ENCODE measurements around the gene MITF.

MITF gene, protein sequence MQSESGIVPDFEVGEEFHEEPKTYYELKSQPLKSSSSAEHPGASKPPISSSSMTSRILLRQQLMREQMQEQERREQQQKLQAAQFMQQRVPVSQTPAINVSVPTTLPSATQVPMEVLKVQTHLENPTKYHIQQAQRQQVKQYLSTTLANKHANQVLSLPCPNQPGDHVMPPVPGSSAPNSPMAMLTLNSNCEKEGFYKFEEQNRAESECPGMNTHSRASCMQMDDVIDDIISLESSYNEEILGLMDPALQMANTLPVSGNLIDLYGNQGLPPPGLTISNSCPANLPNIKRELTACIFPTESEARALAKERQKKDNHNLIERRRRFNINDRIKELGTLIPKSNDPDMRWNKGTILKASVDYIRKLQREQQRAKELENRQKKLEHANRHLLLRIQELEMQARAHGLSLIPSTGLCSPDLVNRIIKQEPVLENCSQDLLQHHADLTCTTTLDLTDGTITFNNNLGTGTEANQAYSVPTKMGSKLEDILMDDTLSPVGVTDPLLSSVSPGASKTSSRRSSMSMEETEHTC

DNA sequence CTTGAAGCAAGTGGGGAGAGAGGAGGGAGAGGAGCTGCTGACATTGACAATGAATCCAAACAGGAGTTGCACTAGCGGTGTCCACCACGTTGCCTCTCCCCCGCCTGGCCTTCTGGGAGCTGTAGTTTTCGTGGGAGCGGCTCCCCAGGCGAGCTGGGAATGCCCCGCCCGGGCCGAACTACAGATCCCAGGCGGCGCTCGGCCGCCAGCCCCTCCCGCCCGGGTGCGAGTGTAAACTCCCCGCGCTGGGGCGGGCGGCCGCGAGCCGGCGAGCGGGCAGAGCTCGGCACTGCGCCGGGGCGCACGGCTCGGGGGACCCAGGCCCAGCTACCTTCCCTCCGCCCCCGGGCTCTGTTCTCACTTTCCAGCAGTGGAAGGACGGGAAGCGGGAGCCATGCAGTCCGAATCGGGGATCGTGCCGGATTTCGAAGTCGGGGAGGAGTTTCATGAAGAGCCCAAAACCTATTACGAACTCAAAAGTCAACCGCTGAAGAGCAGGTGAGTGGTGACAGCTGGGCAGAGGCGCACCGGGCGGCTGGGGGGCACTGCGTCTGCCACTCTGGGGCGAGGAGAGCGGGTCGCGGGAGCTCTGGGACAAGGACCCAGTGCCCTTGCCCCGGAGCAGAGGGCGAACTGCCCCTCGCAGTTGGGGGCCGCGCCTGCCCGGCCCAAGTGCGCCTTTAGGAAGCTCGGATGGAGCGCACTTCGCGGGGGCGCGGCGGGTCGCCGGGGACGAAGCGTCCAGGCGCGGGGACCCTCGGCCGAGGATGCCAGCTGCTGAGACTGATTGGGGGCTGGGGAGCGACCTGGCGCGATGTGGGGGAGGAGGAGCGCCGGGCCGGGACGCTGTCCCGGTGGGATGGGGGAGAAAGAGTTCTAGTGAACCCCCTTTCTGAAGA is at the start of gene MITF:
Gene MITF, plus strand, starts transcription at position 261 of the 899 bp plus-strand sequence. Its CDS starts 134 bp downstream, at position 395.
- no peak within 1 kb of the TSS for H3K27ac Mint-ChIP-seq
- peak; percentile 49 for DNase-seq (ENCODE audit: low spot score)
- H3K9me3 Mint-ChIP-seq: no peaks in the 10 kb centered on the region
- H3K4me1 Mint-ChIP-seq (ENCODE audit: low read depth): peaks cover 5% of the 10 kb centered on the region
- H3K27me3 Mint-ChIP-seq (ENCODE audit: low read depth): peaks cover 56% of the 10 kb centered on the region
- H3K36me3 Mint-ChIP-seq (ENCODE audit: low read depth): no peaks in the 10 kb centered on the region
- H3K4me3 Mint-ChIP-seq: peak within 1 kb of the TSS; percentile 74

DNA sequence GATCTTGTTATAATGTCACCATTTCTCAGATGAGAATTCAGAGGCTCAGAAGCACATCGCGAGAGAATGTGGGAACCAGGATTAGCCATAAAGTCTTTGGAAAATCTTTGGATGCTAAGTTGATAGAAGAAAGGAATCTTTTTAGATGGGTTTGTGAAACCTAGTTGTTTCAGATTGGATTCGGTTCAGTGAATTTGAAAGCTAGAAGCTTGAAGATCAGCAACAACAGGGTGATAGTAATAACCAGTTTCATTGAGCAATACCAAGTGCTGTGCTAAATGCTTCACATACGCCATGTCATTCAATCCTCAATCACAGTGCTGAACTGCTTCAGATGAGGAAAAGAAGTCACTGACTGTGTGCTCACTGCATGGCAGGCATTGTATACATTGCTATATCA is 47.4 kb upstream of the MITF start:
- DNase-seq (ENCODE audit: low spot score): no peak
- Mint-ChIP-seq H3K4me1 (ENCODE audit: low read depth) (no peaks in the 10 kb centered on the region), H3K36me3 (ENCODE audit: low read depth) (no peaks in the 10 kb centered on the region), H3K4me3 (no peak overlapping the region), H3K27ac (no peak overlapping the region), H3K27me3 (ENCODE audit: low read depth) (no peaks in the 10 kb centered on the region), H3K9me3 (no peaks in the 10 kb centered on the region)

DNA sequence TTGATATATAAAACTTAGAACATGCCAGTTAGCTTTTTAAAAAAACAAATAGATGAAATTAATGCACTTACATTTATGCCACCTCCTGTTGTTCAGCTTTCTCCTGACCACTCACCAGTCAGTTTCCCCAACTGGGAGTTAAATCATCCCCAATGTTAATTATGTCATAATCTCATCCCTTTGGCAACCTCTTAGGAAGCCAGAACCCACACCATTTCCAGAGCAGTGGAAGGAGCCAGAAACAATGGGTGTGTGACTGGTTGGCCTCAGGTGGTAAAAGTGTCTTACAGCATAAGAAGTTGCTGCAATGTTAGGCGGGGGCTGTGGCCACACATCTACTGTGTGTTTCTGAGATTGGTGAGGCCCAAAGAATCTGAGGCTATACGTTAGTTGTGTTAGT is 46.5 kb upstream of the MITF start:
- DNase-seq (ENCODE audit: low spot score): no peak
- Mint-ChIP-seq H3K4me3 (no peak overlapping the region), H3K27ac (no peak overlapping the region), H3K27me3 (ENCODE audit: low read depth) (no peaks in the 10 kb centered on the region), H3K4me1 (ENCODE audit: low read depth) (no peaks in the 10 kb centered on the region), H3K9me3 (no peaks in the 10 kb centered on the region), H3K36me3 (ENCODE audit: low read depth) (no peaks in the 10 kb centered on the region)

DNA sequence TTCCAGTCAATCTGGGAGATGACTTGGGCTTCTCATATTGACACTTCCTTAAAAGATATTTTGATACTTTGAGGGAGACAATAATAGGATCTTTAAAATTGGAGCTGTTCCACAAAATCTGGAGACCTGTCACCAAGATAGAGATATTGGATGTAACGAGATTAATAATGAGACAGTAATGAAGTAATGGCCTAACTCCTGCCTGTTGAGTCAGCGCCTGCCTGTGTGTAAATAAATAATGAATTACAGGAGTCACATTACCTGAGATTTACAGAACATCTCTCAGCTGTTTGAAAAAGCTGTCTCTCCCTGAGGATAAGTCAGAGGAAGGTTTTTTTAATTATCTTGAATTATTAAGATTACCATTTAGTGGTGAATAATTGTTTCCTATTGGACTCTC is 43.8 kb upstream of the MITF start:
- no peaks in the 10 kb centered on the region for H3K9me3 Mint-ChIP-seq
- H3K36me3 Mint-ChIP-seq (ENCODE audit: low read depth): no peaks in the 10 kb centered on the region
- no peak for DNase-seq (ENCODE audit: low spot score)
- no peaks in the 10 kb centered on the region for H3K27me3 Mint-ChIP-seq (ENCODE audit: low read depth)
- no peaks in the 10 kb centered on the region for H3K4me1 Mint-ChIP-seq (ENCODE audit: low read depth)
- no peak overlapping the region for H3K4me3 Mint-ChIP-seq
- H3K27ac Mint-ChIP-seq: no peak overlapping the region

DNA sequence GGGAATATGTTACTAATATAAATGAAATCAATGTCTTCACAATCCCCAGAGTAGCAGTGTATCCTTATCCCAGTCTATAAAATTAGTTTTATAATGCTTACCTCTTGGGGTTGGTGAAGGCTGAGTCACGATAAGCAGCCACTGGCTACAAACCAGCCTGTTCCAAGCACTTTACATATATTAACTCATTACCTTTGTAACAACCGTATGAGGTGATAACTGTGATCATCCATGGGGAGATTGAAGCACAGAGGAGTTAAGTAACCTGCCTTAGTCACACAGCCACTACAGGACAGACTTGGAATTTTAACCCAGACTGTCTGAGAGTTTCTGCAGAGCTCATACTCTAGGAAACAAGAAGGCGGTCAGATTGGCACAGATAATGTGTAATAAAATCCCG is 43.3 kb upstream of the MITF start:
- H3K36me3 Mint-ChIP-seq (ENCODE audit: low read depth): no peaks in the 10 kb centered on the region
- H3K4me3 Mint-ChIP-seq: no peak overlapping the region
- no peak overlapping the region for H3K27ac Mint-ChIP-seq
- no peaks in the 10 kb centered on the region for H3K4me1 Mint-ChIP-seq (ENCODE audit: low read depth)
- no peak for DNase-seq (ENCODE audit: low spot score)
- H3K27me3 Mint-ChIP-seq (ENCODE audit: low read depth): no peaks in the 10 kb centered on the region
- no peaks in the 10 kb centered on the region for H3K9me3 Mint-ChIP-seq

DNA sequence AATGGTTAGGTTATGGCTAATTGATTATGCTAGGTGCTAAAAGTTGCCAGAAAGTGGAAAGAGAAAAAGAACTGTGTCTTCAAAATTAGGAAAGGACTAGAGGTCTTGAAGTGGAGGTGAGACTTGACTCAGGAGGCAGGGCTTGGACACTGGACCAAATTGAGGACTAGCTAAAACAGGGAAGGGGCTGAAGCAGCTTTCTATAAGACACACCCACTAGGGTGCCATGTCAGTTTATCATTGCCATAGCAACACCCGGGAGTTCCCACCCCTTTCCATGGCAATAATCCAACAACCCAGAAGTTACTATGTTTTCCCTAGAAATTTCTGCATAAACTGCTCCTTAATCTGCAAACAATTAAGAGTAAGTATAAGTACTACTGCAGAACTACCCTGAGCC is 42.9 kb upstream of the MITF start:
- Mint-ChIP-seq H3K27ac (no peak overlapping the region), H3K4me1 (ENCODE audit: low read depth) (no peaks in the 10 kb centered on the region), H3K36me3 (ENCODE audit: low read depth) (no peaks in the 10 kb centered on the region), H3K27me3 (ENCODE audit: low read depth) (no peaks in the 10 kb centered on the region), H3K4me3 (no peak overlapping the region), H3K9me3 (no peaks in the 10 kb centered on the region)
- no peak for DNase-seq (ENCODE audit: low spot score)

DNA sequence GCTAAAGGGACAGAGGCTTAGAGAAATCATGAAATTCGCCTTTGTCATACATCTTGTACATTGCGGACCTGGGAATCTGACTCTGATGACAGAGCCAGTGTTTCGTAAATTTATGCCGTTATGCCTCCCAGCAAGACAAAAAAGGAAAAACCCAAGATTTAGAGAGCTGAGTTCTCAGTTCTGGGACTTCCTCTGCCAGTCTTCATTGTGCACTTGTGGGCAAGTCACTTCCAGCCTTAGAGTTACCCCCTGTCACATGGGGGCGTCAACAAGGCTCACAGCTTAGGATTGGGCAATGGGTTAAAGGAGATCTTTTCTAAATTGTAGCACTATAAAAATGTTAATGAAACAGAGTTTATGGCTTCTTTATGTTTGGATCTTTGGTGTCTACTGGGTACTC is 41.9 kb upstream of the MITF start:
- Mint-ChIP-seq H3K27ac (no peak overlapping the region), H3K36me3 (ENCODE audit: low read depth) (no peaks in the 10 kb centered on the region), H3K4me3 (no peak overlapping the region), H3K9me3 (no peaks in the 10 kb centered on the region), H3K27me3 (ENCODE audit: low read depth) (no peaks in the 10 kb centered on the region), H3K4me1 (ENCODE audit: low read depth) (no peaks in the 10 kb centered on the region)
- DNase-seq (ENCODE audit: low spot score): no peak

DNA sequence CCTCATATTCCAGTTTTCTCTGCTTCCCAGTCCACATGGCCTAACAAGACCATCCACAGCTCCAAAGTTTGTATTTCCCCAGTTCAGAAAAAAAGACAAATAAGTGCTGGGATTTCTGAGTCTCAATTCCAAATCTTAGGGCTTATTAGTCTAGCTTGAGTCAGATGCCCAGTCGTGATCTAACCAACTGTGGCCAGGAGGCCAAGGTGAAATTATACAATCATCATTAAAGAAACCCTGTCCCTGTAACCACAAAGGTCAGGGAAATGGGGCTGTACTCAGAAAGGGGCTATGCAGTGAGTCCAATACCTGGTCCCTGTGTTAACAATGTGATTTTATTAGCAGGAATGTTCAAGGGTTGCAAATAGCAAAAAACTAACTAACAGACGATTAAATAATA is 40.5 kb upstream of the MITF start:
- DNase-seq (ENCODE audit: low spot score): no peak
- no peaks in the 10 kb centered on the region for H3K4me1 Mint-ChIP-seq (ENCODE audit: low read depth)

DNA sequence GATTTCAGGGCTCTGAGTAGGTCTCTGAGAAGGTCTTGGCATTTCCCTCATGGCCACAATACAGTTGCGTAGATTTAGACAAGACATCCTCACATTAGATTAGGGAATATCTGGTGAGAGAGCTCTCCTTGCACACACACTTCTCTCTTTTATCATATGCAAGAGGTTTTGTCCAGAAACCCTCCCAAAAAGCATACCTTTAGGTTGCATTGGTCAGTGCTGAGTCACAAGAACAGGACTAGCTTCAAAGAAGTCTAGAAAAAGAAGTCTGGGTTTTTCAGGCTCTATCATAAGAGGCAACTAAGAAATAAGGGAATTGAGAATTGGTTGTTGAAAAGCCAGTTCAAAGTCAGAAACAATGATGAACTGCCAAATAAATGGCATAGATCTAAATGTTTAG is 40.1 kb upstream of the MITF start:
- Mint-ChIP-seq H3K36me3 (ENCODE audit: low read depth) (no peaks in the 10 kb centered on the region), H3K4me1 (ENCODE audit: low read depth) (no peaks in the 10 kb centered on the region)

More for the DNA sequence above, 40.5 kb upstream of the MITF start:
- no peak overlapping the region for H3K27ac Mint-ChIP-seq
- H3K9me3 Mint-ChIP-seq: no peaks in the 10 kb centered on the region
- H3K27me3 Mint-ChIP-seq (ENCODE audit: low read depth): no peaks in the 10 kb centered on the region
- H3K36me3 Mint-ChIP-seq (ENCODE audit: low read depth): no peaks in the 10 kb centered on the region
- H3K4me3 Mint-ChIP-seq: no peak overlapping the region

DNA sequence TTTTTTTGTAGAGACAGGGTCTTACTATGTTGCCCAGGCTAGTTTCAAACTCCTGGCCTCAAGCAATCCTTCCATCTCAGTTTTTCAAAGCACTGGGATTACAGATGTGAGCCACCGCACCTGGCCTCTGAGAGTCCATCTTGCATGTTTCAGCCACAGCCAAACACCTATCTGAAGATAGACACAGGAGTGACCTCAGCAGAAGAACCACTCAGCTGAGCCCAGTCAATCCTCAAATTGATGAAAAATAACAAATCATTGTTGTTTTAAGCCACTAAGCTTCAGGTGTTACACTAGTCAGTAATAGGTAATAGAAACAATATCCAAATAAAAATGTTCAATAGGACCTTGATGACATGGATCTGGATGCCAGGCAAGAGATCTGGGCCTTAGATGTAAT is 38.3 kb upstream of the MITF start:
- Mint-ChIP-seq H3K4me3 (no peak overlapping the region), H3K27ac (no peak overlapping the region), H3K27me3 (ENCODE audit: low read depth) (no peaks in the 10 kb centered on the region), H3K9me3 (no peaks in the 10 kb centered on the region), H3K36me3 (ENCODE audit: low read depth) (no peaks in the 10 kb centered on the region), H3K4me1 (ENCODE audit: low read depth) (no peaks in the 10 kb centered on the region)
- no peak for DNase-seq (ENCODE audit: low spot score)

More for the DNA sequence above, 40.1 kb upstream of the MITF start:
- DNase-seq (ENCODE audit: low spot score): no peak
- no peak overlapping the region for H3K4me3 Mint-ChIP-seq
- no peaks in the 10 kb centered on the region for H3K27me3 Mint-ChIP-seq (ENCODE audit: low read depth)
- no peaks in the 10 kb centered on the region for H3K9me3 Mint-ChIP-seq
- H3K27ac Mint-ChIP-seq: no peak overlapping the region

DNA sequence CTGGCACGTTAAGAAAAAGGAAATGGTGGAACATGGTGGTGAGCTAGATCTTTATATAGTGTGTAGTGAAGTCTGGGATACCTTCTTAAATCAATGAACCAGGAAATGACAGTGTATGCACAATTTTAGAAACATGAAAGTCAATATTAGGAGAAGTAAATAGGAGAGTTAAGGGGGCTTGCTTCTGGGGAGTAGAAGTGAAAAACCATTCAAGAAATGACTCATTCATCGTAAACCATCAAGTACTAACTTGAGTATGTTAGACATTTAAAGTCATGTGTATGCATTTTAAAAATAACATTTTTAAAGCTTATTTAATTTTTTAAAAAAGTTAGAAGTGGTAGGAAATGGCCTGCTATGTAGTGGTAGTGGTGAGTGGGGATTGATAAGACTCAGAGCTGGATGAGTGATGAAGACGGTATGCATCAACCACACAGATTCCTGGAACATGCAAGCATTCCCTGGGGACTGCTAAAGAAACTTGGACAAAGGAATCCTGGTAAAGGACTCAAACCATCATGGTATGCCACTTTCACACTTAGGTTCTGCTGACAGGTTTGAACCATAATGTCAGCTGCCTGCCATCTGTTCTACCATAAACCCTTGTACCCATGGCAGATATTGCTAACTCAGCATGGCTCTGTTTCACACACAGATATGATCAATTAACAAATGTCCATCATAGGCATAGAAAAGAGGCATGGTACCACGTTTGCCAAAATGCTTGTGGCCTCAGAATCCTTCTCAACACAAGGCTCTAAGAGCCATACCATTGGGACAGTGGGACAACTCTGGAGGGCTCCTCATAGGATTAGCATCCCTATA is 28.9 kb upstream of the MITF start:
- Mint-ChIP-seq H3K9me3 (no peaks in the 10 kb centered on the region), H3K27ac (no peak overlapping the region), H3K4me3 (no peak overlapping the region), H3K36me3 (ENCODE audit: low read depth) (no peaks in the 10 kb centered on the region), H3K27me3 (ENCODE audit: low read depth) (no peaks in the 10 kb centered on the region), H3K4me1 (ENCODE audit: low read depth) (no peaks in the 10 kb centered on the region)
- no peak for DNase-seq (ENCODE audit: low spot score)

DNA sequence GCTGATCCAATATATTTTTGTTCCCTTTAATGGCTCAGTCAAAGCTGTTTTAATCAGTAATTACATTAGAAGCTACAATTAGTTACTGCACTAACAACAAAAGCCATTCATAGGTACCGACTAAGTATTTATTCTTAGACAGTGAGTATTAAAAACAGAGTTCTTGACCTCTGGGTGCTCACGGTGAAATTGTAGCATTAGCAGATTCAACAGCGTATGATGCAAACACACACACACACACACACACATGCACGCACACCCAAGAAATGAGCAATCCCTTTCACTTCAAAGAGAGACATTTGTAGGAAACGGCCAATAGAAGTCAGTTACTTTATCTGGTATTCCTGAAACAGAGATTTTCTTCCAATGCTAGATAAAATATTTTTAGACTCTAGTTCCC is 27.0 kb upstream of the MITF start:
- Mint-ChIP-seq H3K27me3 (ENCODE audit: low read depth) (no peaks in the 10 kb centered on the region), H3K4me3 (no peak overlapping the region), H3K27ac (no peak overlapping the region), H3K9me3 (no peaks in the 10 kb centered on the region), H3K4me1 (ENCODE audit: low read depth) (no peaks in the 10 kb centered on the region), H3K36me3 (ENCODE audit: low read depth) (no peaks in the 10 kb centered on the region)
- DNase-seq (ENCODE audit: low spot score): no peak

DNA sequence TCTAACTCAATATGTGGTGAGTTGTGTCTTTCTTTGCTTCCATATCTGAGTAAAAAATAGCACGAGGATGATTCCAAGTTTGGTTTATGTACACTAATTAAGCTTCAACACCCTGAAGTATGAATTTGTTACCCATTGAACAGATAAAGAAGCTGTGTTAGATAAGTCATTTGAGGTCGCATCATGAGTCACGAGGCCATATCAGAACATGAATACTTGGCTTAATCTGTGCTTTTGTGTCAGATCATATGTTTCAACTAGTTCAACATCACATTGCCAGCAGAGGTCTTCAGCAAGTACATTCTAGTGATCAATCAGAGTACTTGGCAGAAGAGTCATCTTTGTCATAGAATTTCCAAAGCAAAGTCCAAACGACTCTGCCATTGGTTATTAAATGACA is 26.3 kb upstream of the MITF start:
- DNase-seq (ENCODE audit: low spot score): no peak
- H3K4me1 Mint-ChIP-seq (ENCODE audit: low read depth): no peaks in the 10 kb centered on the region
- no peak overlapping the region for H3K27ac Mint-ChIP-seq
- H3K27me3 Mint-ChIP-seq (ENCODE audit: low read depth): no peaks in the 10 kb centered on the region
- H3K9me3 Mint-ChIP-seq: no peaks in the 10 kb centered on the region
- no peaks in the 10 kb centered on the region for H3K36me3 Mint-ChIP-seq (ENCODE audit: low read depth)
- H3K4me3 Mint-ChIP-seq: no peak overlapping the region

Measured in T-helper 2 cell treated with Interferon-gamma antibody and Interleukin-4, amounts not matched to agents 5 μg/mL and 100 μg/mL, for 36 hours (primary cell).